Measurements from ENCODE around the gene LHPP.

Gene LHPP

GRCh38 chr10:124650820-124651401 is 189.3 kb downstream of the LHPP start:
- peak overlapping the region in 1 of 2 experiments; percentile 61 for H3K27ac ChIP-seq (ENCODE audit: insufficient read depth in 1 of 2, low read depth in 1 of 2, low read length in 2 of 2, poor library complexity in 1 of 2, severe bottlenecking in 2 of 2)
- H3K36me3 ChIP-seq (ENCODE audit: control insufficient read depth in 4 of 4, insufficient read depth in 4 of 4, low read length in 3 of 4), result peaks cover 0 to 21% (median under 1%) of the 10 kb centered on the region in 4 experiments
- no peaks in the 10 kb centered on the region for H3K9me3 ChIP-seq (ENCODE audit: control extremely low read depth in 1 of 5, control insufficient read depth in 4 of 5, insufficient read depth in 2 of 5, low read depth in 1 of 5, low read length in 4 of 5)
- no peaks in the 10 kb centered on the region for H3K27me3 ChIP-seq (replicated peaks in 2 of 5; ENCODE audit: control insufficient read depth in 4 of 5, insufficient read depth in 5 of 5, low read length in 4 of 5)
- WGBS (ENCODE audit: insufficient coverage), result 12% methylated on average over 7 of the region's 13 CpGs
- POLR2A ChIA-PET, result interaction anchor here (0.9 kb wide), 1 partner anchor 20 kb away, joined by 3 read pairs; no protein-coding TSS in a partner anchor
- H3K4me1 ChIP-seq (ENCODE audit: control extremely low read depth in 1 of 4, control insufficient read depth in 4 of 4, insufficient read depth in 4 of 4, low read length in 3 of 4), result peaks cover 16 to 86% (median 73%) of the 10 kb centered on the region in 4 experiments
- CTCF ChIA-PET, result interaction anchor here (0.5 to 9.5 kb wide), 5 partner anchors 8 to 90 kb away, joined by 3 to 54 read pairs (median 3); no protein-coding TSS in a partner anchor
- H3K4me3 ChIP-seq (ENCODE audit: control insufficient read depth in 1 of 7, extremely low read depth in 1 of 7, insufficient read depth in 4 of 7, low read depth in 2 of 7, low read length in 6 of 7), result peak overlapping the region in 4 of 7 experiments; percentile 9 to 59 (median 30)
- peak; percentile 72 to 92 (median 89) for DNase-seq

GRCh38 chr10:124651402-124651891 is 189.8 kb downstream of the LHPP start:
- peak overlapping the region in 1 of 2 experiments; percentile 45 for H3K27ac ChIP-seq (ENCODE audit: insufficient read depth in 1 of 2, low read depth in 1 of 2, low read length in 2 of 2, poor library complexity in 1 of 2, severe bottlenecking in 2 of 2)
- peaks cover 16 to 83% (median 67%) of the 10 kb centered on the region in 4 experiments for H3K4me1 ChIP-seq (ENCODE audit: control extremely low read depth in 1 of 4, control insufficient read depth in 4 of 4, insufficient read depth in 4 of 4, low read length in 3 of 4)
- H3K36me3 ChIP-seq (ENCODE audit: control insufficient read depth in 4 of 4, insufficient read depth in 4 of 4, low read length in 3 of 4), result peaks cover 0 to 22% (median 4%) of the 10 kb centered on the region in 4 experiments
- H3K9me3 ChIP-seq (ENCODE audit: control extremely low read depth in 1 of 5, control insufficient read depth in 4 of 5, insufficient read depth in 2 of 5, low read depth in 1 of 5, low read length in 4 of 5), result no peaks in the 10 kb centered on the region
- ChIA-PET CTCF (interaction anchor here (0.5 to 9.5 kb wide), 3 partner anchors 20 to 90 kb away, joined by 3 to 54 read pairs (median 6); no protein-coding TSS in a partner anchor), POLR2A (interaction anchor here (0.9 kb wide), 1 partner anchor 19 kb away, joined by 3 read pairs; no protein-coding TSS in a partner anchor)
- no peaks in the 10 kb centered on the region for H3K27me3 ChIP-seq (replicated peaks in 2 of 5; ENCODE audit: control insufficient read depth in 4 of 5, insufficient read depth in 5 of 5, low read length in 4 of 5)
- 65% methylated on average over 14 of the region's 14 CpGs for WGBS (ENCODE audit: insufficient coverage)
- DNase-seq, result peak in 1 of 3 donors; percentile 40
- H3K4me3 ChIP-seq (ENCODE audit: control insufficient read depth in 1 of 7, extremely low read depth in 1 of 7, insufficient read depth in 4 of 7, low read depth in 2 of 7, low read length in 6 of 7), result peak overlapping the region in 2 of 7 experiments; percentile 34 to 59

DNA sequence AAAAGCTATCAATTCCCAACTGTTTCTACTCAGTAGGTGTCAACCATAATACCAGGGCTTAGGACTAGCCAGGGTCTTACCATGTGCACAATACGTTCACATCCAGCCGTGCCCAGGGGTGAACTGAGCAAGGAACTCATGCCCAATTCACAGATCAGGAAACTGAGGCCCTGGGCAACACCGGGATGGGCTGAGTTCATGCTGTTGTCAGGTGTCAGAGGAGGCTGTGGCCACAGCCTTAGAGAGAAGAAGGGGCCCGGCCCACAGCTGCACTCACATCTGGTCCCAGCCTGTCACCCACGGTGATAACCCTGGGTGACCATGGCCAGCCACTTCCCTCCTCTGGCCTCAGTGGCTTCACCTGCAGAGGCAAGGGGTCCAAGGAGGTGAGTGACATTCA is 190.6 kb downstream of the LHPP start:
- H3K36me3 ChIP-seq (ENCODE audit: control insufficient read depth in 4 of 4, insufficient read depth in 4 of 4, low read length in 3 of 4), result peaks cover 0 to 20% (median 5%) of the 10 kb centered on the region in 4 experiments
- POLR2A ChIA-PET, result no interaction called here
- no peaks in the 10 kb centered on the region for H3K9me3 ChIP-seq (ENCODE audit: control extremely low read depth in 1 of 5, control insufficient read depth in 4 of 5, insufficient read depth in 2 of 5, low read depth in 1 of 5, low read length in 4 of 5)
- CTCF ChIA-PET, result interaction anchor here (1.0 to 2.1 kb wide), 3 partner anchors 13 to 35 kb away, joined by 3 to 6 read pairs (median 4); no protein-coding TSS in a partner anchor
- H3K4me1 ChIP-seq (ENCODE audit: control extremely low read depth in 1 of 4, control insufficient read depth in 4 of 4, insufficient read depth in 4 of 4, low read length in 3 of 4), result peaks cover 16 to 77% (median 60%) of the 10 kb centered on the region in 4 experiments
- WGBS (ENCODE audit: insufficient coverage), result 100% methylated on average over 4 of the region's 5 CpGs
- DNase-seq, result no peak
- H3K4me3 ChIP-seq (ENCODE audit: control insufficient read depth in 1 of 7, extremely low read depth in 1 of 7, insufficient read depth in 4 of 7, low read depth in 2 of 7, low read length in 6 of 7), result no peak overlapping the region
- no peaks in the 10 kb centered on the region for H3K27me3 ChIP-seq (replicated peaks in 2 of 5; ENCODE audit: control insufficient read depth in 4 of 5, insufficient read depth in 5 of 5, low read length in 4 of 5)
- H3K27ac ChIP-seq (ENCODE audit: insufficient read depth in 1 of 2, low read depth in 1 of 2, low read length in 2 of 2, poor library complexity in 1 of 2, severe bottlenecking in 2 of 2), result peak overlapping the region in 1 of 2 experiments; percentile 31

DNA sequence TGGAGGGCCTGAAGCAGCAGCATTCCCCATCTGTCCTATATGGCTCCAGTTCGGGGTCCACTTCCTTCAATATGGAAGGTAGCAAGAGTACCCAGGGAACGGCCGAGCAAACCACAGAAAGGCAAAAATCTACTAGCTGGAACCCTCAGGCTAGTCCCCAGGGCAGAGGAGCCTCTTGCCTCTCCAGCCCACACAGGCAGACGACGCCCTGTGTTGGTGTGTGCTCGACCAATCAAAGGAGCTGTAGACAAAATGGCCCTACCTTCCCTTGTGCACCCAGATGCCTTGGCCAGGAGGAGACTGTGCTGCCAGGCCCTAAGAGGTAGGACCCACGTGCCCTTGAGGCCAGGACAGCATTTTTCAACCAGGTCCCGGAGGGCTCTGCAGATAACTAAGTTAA is 191.1 kb downstream of the LHPP start:
- ChIA-PET POLR2A (interaction anchor here (0.6 kb wide), 1 partner anchor 32 kb away, joined by 3 read pairs; no protein-coding TSS in a partner anchor), CTCF (interaction anchor here (0.8 to 2.1 kb wide), 6 partner anchors 12 to 69 kb away, joined by 3 to 6 read pairs (median 4); no protein-coding TSS in a partner anchor)
- no peak for DNase-seq
- Histone ChIP-seq H3K27ac (ENCODE audit: insufficient read depth in 1 of 2, low read depth in 1 of 2, low read length in 2 of 2, poor library complexity in 1 of 2, severe bottlenecking in 2 of 2) (peak overlapping the region in 1 of 2 experiments; percentile 31), H3K4me3 (ENCODE audit: control insufficient read depth in 1 of 7, extremely low read depth in 1 of 7, insufficient read depth in 4 of 7, low read depth in 2 of 7, low read length in 6 of 7) (no peak overlapping the region), H3K36me3 (ENCODE audit: control insufficient read depth in 4 of 4, insufficient read depth in 4 of 4, low read length in 3 of 4) (peaks cover 0 to 20% (median 5%) of the 10 kb centered on the region in 4 experiments), H3K4me1 (ENCODE audit: control extremely low read depth in 1 of 4, control insufficient read depth in 4 of 4, insufficient read depth in 4 of 4, low read length in 3 of 4) (peaks cover 15 to 77% (median 57%) of the 10 kb centered on the region in 4 experiments), H3K27me3 (replicated peaks in 2 of 5; ENCODE audit: control insufficient read depth in 4 of 5, insufficient read depth in 5 of 5, low read length in 4 of 5) (no peaks in the 10 kb centered on the region), H3K9me3 (ENCODE audit: control extremely low read depth in 1 of 5, control insufficient read depth in 4 of 5, insufficient read depth in 2 of 5, low read depth in 1 of 5, low read length in 4 of 5) (no peaks in the 10 kb centered on the region)
- 95% methylated on average over 7 of the region's 8 CpGs for WGBS (ENCODE audit: insufficient coverage)

- no peak for DNase-seq
- Histone ChIP-seq H3K9me3 (ENCODE audit: control extremely low read depth in 1 of 5, control insufficient read depth in 4 of 5, insufficient read depth in 2 of 5, low read depth in 1 of 5, low read length in 4 of 5) (no peaks in the 10 kb centered on the region), H3K4me1 (ENCODE audit: control extremely low read depth in 1 of 4, control insufficient read depth in 4 of 4, insufficient read depth in 4 of 4, low read length in 3 of 4) (peaks cover 15 to 77% (median 54%) of the 10 kb centered on the region in 4 experiments), H3K27ac (ENCODE audit: insufficient read depth in 1 of 2, low read depth in 1 of 2, low read length in 2 of 2, poor library complexity in 1 of 2, severe bottlenecking in 2 of 2) (no peak overlapping the region), H3K4me3 (ENCODE audit: control insufficient read depth in 1 of 7, extremely low read depth in 1 of 7, insufficient read depth in 4 of 7, low read depth in 2 of 7, low read length in 6 of 7) (no peak overlapping the region), H3K36me3 (ENCODE audit: control insufficient read depth in 4 of 4, insufficient read depth in 4 of 4, low read length in 3 of 4) (peaks cover 0 to 20% (median 5%) of the 10 kb centered on the region in 4 experiments), H3K27me3 (replicated peaks in 2 of 5; ENCODE audit: control insufficient read depth in 4 of 5, insufficient read depth in 5 of 5, low read length in 4 of 5) (no peaks in the 10 kb centered on the region)
- ChIA-PET CTCF (interaction anchor here (0.8 to 2.1 kb wide), 6 partner anchors 11 to 68 kb away, joined by 3 to 6 read pairs (median 4); no protein-coding TSS in a partner anchor), POLR2A (interaction anchor here (0.6 kb wide), 1 partner anchor 32 kb away, joined by 3 read pairs; no protein-coding TSS in a partner anchor)
- 86% methylated on average over 7 of the region's 7 CpGs for WGBS (ENCODE audit: insufficient coverage)
These were observed 191.7 kb downstream of the LHPP start for GRCh38 chr10:124653311-124653710.

DNA sequence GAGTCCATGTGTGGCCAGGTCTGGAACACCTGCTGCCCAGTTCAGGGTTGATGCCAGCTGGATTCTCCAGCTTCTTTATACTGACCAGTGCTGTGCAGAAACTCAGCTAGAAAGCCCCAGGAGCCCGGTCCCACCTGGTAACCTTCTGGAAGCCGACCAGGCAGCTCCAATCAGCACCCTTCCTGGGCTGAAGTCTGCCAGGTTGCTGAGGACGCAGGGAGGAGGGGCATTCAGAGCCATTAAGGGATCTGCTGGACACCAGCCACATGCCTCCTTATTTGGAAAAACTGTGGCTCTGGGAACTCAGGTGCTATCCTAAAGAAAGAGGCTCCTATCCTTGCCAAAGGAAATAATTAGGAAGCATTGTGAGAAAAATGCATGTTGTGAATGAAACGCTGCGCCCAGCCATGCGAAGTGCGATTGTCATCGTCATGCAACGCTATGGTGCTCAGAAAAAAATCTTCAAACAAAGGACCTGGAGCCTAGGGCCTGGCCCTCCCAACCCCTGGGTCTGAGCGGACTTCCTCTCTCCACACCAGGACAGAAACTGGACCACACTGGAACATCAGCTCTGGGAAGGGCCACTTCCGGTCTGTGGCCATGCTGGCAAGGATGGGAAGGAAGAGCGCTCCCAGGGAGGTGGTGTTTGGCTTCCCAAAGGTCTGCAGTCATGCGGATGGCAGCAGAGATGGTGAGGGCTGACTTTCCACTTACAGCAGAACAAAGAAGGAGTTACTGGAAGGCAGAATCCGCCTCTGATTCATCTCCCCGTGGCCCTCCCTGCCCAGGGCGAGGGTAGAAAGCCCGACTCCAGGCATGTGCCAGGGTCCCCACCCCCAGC is 192.4 kb downstream of the LHPP start:
- ChIA-PET CTCF (interaction anchor here (0.6 to 1.8 kb wide), 6 partner anchors 10 to 122 kb away, joined by 3 to 11 read pairs (median 4); no protein-coding TSS in a partner anchor), POLR2A (no interaction called here)
- Histone ChIP-seq H3K36me3 (ENCODE audit: control insufficient read depth in 4 of 4, insufficient read depth in 4 of 4, low read length in 3 of 4) (peaks cover 0 to 25% (median 5%) of the 10 kb centered on the region in 4 experiments), H3K4me1 (ENCODE audit: control extremely low read depth in 1 of 4, control insufficient read depth in 4 of 4, insufficient read depth in 4 of 4, low read length in 3 of 4) (peaks cover 14 to 73% (median 47%) of the 10 kb centered on the region in 4 experiments), H3K27me3 (replicated peaks in 2 of 5; ENCODE audit: control insufficient read depth in 4 of 5, insufficient read depth in 5 of 5, low read length in 4 of 5) (no peaks in the 10 kb centered on the region), H3K9me3 (ENCODE audit: control extremely low read depth in 1 of 5, control insufficient read depth in 4 of 5, insufficient read depth in 2 of 5, low read depth in 1 of 5, low read length in 4 of 5) (no peaks in the 10 kb centered on the region), H3K4me3 (ENCODE audit: control insufficient read depth in 1 of 7, extremely low read depth in 1 of 7, insufficient read depth in 4 of 7, low read depth in 2 of 7, low read length in 6 of 7) (no peak overlapping the region), H3K27ac (ENCODE audit: insufficient read depth in 1 of 2, low read depth in 1 of 2, low read length in 2 of 2, poor library complexity in 1 of 2, severe bottlenecking in 2 of 2) (no peak overlapping the region)
- no peak for DNase-seq
- 95% methylated on average over 9 of the region's 17 CpGs for WGBS (ENCODE audit: insufficient coverage)
